Liver (tissue), 3 donors: ENCODE measurements around the gene TXLNG.

Experiments
- CTCF ChIP-seq: fragments of 150-350 bp; IDR thresholded peaks from 2 replicates; pipeline ENCODE4 v1.5.1; 2017; ENCODE audit warnings: improper control_type of control experiment, low read depth, low read length; ENCODE audit not compliant: missing input control
- EGR1 ChIP-seq, 2 donors: IDR thresholded peaks; 2 replicates each; pipeline ENCODE4 v1.6.1; 2016 to 2018; ENCODE audit warnings: antibody characterized with exemption in 2 of 2, low read depth in 2 of 2
- MAX ChIP-seq: IDR thresholded peaks from 2 replicates; pipeline ENCODE4 v1.6.1; 2016; ENCODE audit warnings: antibody characterized with exemption
- REST ChIP-seq: IDR thresholded peaks from 2 replicates; pipeline ENCODE4 v1.6.1; 2016; ENCODE audit warnings: antibody characterized with exemption, mild to moderate bottlenecking
- TAF1 ChIP-seq: conservative IDR thresholded peaks from 2 replicates; pipeline ENCODE4 v1.6.1; 2016; ENCODE audit warnings: antibody characterized with exemption, mild to moderate bottlenecking
- donor health status: healthy.
- donor health status: healthy.

GRCh38 chrX:16778545-16778944, 7.7 kb upstream of the TXLNG start:
- TF ChIP-seq CTCF (no peak), REST (no peak), MAX (no peak), EGR1 (IDR thresholded peaks at IDR 0.05; ENCODE audit: low read depth in 2 of 2) (no peak), TAF1 (no peak)
